ENCODE measurements around the gene ITGB4.

ITGB4 gene

DNA sequence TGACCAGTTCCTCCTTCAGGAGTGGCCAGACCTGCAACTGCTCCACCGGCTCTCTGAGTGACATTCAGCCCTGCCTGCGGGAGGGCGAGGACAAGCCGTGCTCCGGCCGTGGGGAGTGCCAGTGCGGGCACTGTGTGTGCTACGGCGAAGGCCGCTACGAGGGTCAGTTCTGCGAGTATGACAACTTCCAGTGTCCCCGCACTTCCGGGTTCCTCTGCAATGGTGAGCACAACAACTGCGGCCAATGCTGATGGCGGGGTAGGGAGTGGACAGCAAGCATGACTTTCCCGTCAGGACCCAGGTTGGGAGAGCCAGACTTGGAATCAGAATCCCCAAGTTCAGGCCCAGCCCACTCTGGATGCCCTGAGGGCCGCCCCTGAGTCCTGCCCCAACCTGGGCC is 12.2 kb downstream of the ITGB4 start:
- DNase-seq, result no peak

DNA sequence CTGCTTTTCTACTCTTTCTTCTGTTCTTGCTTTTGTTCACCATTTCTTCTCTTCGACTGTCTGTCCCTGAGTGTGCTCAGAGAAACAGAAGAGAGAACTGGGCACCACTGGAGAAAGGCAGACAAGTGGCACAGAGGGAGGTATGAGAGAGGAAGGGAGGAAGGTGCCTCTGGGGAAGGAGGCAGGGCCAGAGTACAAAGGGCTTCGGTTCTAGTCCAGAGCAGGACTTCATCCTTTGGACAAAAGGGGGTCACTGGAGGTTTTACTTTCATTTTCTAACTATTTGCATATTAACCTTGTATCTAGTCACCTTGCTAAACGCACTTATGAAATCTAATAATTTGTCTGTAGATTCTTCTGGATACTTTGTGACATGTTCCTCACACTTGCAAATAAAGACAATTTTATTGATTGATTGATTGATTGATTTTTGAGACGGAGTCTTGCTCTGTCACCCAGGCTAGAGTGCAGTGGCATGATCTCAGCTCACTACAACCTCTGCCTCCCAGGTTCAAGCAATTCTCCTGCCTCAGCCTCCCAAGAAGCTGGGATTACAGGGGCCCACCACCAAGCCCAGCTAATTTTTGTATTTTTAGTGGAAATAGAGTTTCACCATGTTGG is 13.5 kb downstream of the ITGB4 start:
- DNase-seq, result no peak

DNA sequence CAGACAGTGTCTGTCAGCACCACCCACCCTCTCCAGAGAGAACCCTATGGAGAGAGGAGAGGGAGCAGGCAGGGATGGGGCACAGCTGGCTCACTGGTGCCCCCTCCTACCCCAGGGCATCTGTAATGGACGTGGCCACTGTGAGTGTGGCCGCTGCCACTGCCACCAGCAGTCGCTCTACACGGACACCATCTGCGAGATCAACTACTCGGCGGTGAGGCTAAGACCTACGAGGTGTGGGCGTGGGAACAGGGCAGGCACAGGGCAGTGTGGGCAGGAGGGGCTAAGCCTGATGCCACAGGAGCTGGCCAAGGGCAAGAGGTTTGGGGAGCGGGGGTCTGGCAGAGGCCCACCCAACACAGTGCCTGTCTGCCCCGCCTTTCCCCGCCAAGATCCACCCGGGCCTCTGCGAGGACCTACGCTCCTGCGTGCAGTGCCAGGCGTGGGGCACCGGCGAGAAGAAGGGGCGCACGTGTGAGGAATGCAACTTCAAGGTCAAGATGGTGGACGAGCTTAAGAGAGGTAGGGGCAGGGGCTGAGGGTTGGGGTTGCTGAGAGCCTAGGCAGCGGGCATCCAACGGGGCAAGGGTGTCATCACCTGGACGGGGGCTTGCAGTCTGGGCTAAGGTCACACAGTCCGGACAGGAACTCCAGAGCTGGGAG is 15.0 kb downstream of the ITGB4 start:
- DNase-seq, result no peak

DNA sequence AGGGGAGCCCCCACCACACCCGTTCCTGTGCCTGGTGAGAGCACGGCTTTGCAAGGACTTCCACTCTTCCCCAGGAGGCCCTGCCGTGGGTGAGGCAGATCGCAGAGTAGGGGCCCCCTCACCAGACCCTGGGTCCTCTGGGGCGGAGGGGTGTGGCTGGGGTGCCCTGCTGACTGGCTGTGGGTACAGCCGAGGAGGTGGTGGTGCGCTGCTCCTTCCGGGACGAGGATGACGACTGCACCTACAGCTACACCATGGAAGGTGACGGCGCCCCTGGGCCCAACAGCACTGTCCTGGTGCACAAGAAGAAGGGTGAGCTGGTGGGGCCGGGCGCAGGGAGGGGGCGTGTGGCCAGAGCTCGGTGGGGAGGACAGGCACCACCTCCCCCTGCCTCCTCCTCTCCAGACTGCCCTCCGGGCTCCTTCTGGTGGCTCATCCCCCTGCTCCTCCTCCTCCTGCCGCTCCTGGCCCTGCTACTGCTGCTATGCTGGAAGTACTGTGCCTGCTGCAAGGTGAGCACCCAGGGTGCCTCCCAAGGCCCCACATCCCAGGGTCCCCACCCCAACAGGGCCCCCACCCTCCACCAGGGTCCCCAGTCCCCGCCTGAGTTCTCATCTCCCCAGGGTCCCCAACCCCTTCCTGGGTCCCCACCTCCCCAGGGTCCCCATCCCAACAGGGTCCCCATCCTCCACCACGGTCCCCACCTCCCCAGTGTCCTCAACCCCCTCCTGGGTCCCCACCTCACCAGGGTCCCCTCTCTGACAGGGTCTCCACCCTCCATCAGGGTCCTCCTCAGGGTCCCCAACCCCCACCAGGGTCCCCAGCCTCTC is 16.1 kb downstream of the ITGB4 start:
- DNase-seq, result no peak

DNA sequence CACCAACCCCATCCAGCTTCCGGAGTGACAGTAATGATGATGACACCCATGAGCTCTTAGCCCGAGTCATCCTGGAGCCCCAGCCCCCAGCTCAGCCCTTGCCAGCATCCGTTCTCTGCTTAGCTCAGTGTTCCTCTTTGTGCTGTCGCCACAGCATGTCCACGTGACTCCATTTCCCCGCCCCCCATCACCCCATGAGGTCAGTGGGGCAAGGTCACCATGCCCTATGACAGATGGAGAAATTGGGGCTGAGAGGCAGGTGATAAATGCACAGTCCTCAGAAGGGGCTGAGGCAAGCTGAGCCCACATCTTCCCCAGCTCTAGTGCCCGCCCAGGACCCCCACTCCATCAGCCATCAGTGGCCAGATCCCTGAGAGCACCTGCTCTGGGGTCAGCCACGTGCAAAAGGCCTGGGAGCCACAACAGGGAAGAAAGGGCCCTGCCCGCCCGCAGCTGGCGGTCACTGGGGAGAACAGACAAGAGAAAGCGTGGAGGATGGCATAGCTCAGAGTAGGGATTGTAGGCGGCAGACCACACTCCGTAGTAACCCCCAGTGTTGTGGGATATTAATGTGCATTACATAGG is 17.1 kb downstream of the ITGB4 start:
- peak; percentile 62 for DNase-seq

DNA sequence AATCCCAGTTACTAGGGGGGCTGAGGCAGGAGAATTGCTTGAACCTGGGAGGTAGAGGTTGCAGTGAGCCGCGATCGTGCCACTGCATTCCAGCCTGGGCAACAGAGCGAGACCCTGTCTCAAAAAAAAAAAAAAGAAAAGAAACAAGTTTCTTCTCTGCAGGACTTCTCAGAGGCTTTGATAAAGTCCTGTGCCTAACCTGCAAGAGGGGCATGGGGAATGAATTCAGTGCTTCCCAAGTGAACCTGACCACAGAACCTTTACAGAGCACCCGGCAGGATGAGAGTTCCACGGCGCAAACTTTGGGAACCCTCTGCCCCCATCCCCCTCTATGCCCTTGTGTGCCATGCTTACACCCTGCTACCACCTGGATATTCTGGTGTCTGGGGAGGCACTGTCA is 17.9 kb downstream of the ITGB4 start:
- DNase-seq, result no peak

DNA sequence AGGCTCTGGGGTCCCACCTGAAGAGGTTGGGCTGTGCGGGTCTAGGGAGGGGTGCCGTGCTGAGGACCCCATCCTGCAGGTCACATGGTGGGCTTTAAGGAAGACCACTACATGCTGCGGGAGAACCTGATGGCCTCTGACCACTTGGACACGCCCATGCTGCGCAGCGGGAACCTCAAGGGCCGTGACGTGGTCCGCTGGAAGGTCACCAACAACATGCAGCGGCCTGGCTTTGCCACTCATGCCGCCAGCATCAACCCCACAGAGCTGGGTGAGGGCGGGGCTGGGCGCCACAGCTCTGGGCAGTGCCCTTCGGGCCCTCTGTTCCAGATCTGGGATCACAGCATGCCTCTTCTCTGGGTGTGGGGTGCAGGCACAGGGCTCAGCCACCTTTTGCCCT is 18.5 kb downstream of the ITGB4 start:
- DNase-seq, result no peak

DNA sequence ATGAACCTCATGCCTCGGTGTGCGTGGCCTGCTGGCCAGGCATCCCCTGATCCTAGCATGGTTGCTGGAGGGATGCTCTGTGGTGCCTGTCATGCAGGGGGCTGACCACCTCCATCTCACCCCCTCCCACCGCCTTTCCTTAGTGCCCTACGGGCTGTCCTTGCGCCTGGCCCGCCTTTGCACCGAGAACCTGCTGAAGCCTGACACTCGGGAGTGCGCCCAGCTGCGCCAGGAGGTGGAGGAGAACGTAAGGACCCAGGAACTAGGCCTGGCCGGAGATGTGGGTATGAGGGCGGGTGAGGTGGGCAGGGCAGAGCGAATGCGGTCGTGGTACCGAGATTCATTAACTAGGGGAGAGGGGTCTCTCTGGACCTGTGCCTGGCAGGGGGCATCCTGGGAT is 19.0 kb downstream of the ITGB4 start:
- DNase-seq, result no peak

DNA sequence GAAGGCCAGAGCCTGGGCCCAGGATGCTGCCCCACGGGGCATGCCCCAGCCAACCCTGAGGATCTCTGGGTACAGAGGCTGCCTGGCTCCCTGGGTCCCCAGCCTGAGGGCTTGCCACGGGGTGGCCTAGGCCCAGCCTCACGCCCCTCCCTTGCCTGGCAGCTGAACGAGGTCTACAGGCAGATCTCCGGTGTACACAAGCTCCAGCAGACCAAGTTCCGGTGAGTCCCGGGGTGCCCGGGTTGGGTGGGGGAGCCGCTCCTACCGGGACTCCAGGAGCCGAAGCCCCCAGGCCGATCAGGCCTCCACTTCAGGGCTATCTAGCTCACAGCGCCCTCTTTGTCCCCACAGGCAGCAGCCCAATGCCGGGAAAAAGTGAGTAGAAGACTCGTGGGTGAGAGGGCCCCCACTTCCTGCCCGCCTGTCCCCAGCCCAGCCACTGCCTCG is 19.4 kb downstream of the ITGB4 start:
- DNase-seq, result no peak

DNA sequence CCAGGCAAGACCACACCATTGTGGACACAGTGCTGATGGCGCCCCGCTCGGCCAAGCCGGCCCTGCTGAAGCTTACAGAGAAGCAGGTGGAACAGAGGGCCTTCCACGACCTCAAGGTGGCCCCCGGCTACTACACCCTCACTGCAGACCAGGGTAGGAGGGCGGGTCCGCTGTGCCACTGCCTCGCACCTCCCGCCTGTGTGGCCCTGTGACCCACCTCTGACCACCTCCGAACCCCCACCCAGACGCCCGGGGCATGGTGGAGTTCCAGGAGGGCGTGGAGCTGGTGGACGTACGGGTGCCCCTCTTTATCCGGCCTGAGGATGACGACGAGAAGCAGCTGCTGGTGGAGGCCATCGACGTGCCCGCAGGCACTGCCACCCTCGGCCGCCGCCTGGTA is 21.1 kb downstream of the ITGB4 start:
- DNase-seq, result no peak

DNA sequence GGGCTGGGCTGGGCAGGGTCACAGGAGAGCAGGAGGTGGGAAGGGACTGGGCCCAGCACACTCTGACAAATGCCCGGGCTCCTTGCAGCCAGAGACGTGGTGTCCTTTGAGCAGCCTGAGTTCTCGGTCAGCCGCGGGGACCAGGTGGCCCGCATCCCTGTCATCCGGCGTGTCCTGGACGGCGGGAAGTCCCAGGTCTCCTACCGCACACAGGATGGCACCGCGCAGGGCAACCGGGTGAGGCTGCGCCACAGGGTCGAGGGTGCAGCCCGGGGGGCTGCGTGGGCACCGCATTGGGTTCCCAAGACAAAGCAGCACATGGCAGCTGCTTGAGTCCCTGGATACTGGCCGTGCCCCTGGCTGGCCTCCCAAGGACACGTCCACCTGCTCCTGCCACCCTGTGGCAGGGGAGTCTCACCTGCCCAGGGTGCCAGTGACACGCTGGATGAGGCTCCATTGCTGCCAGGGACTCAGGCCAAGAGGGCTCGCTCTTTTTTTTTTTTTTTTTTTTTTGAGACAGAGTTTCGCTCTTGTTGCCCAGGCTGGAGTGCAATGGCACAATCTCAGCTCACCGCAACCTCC is 22.5 kb downstream of the ITGB4 start:
- DNase-seq, result no peak

DNA sequence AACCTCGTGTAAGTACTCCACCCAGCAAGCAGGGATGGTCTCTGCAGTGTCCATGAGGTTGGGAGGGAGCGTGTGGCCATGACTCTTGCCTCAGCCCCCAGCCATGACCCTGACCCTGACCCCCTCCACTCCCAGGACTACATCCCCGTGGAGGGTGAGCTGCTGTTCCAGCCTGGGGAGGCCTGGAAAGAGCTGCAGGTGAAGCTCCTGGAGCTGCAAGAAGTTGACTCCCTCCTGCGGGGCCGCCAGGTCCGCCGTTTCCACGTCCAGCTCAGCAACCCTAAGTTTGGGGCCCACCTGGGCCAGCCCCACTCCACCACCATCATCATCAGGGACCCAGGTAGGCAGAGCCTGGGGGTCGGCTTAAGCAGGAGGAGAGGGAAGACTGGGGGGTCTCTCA is 27.4 kb downstream of the ITGB4 start:
- DNase-seq, result no peak

DNA sequence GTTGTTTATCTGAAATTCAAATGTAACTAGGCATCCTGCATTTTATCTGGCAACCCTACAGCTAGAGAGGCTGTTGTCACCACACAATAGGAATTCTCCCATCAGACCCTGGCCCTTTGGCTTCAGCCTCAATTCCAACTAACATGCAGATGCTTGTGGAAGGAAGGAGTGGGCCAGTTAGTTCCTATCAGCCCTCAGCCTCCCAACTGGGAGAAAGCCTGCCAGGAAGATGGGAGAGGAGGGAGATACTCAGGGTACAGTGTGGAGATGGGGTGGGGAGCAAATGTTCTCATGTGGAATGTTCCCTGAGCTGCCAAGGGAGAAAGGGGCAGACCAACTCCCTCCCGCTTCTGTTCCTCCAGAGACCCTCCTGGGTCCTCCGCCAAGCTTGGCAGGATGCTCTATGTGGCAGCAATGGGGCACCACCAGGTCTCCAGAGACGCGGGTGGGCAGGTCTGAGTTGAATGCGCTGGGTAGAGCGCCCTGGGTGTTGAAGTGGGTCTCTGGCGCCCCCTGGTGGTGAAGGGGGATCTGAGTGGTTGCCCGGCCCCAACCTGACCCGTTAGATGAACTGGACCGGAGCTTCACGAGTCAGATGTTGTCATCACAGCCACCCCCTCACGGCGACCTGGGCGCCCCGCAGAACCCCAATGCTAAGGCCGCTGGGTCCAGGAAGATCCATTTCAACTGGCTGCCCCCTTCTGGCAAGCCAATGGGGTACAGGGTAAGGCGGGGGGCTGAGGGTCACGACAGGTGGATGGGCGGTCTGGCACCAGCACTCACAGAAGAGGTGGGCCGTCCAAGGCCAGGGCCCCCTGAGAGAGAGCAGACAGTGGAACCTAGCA is 28.5 kb downstream of the ITGB4 start:
- peak; percentile 57 for DNase-seq

DNA sequence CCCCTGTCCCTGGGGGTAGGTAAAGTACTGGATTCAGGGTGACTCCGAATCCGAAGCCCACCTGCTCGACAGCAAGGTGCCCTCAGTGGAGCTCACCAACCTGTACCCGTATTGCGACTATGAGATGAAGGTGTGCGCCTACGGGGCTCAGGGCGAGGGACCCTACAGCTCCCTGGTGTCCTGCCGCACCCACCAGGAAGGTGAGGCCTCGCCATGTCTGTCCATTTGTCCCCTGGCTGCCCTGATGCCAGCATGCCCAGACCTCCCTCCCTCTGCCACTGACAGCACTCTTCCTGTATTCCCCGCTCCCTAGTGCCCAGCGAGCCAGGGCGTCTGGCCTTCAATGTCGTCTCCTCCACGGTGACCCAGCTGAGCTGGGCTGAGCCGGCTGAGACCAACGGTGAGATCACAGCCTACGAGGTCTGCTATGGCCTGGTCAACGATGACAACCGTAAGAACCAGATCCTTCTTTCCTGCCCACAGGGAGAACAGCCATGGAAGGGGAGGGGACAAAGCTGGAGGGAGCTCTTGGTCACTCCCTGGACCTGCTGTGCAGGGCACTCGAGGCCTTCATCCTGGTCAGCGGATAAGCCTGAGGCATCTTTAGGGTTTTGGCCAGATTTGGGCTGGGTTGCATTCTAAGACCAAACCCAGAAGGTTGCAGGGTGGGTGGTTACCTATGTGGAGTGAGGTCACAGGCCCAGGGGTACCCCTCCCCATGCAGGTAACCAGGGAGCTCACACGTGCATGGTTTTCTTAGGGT is 29.6 kb downstream of the ITGB4 start:
- no peak for DNase-seq

DNA sequence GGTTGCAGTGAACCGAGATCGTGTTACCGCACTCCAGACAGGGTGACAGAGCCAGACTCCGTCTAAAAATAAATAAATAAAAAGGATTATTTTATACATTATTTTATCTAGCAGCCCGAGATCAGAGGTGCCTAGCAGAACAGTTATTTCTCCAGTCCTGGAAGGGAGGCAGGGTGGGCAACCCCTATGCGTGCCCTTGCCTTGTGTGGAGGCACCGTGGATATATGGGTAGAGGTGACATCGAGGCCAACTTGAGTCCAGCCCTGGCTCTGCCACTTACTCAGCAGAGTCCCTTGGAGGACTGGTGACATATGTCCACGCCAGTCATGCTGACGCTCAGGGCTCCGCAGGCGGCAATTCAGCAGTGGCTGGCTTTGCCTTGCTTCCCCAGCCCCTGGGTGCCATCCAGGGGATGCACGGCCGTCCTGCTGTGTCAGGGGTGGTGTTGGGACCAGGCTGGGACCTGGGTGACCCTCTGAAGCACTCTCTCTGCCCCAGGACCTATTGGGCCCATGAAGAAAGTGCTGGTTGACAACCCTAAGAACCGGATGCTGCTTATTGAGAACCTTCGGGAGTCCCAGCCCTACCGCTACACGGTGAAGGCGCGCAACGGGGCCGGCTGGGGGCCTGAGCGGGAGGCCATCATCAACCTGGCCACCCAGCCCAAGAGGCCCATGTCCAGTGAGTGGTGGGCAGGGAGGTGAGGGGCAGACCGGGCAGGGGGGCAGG is 30.6 kb downstream of the ITGB4 start:
- DNase-seq, result no peak

DNA sequence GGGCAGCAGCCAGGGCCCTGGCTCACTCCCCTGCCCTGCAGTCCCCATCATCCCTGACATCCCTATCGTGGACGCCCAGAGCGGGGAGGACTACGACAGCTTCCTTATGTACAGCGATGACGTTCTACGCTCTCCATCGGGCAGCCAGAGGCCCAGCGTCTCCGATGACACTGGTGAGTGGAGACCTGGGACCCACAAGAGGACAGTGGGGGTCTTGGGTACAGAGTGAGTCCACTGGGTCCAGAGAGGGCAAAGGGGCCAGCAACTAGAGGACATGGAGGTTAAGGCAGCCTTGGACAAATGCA is 31.1 kb downstream of the ITGB4 start:
- no peak for DNase-seq

DNA sequence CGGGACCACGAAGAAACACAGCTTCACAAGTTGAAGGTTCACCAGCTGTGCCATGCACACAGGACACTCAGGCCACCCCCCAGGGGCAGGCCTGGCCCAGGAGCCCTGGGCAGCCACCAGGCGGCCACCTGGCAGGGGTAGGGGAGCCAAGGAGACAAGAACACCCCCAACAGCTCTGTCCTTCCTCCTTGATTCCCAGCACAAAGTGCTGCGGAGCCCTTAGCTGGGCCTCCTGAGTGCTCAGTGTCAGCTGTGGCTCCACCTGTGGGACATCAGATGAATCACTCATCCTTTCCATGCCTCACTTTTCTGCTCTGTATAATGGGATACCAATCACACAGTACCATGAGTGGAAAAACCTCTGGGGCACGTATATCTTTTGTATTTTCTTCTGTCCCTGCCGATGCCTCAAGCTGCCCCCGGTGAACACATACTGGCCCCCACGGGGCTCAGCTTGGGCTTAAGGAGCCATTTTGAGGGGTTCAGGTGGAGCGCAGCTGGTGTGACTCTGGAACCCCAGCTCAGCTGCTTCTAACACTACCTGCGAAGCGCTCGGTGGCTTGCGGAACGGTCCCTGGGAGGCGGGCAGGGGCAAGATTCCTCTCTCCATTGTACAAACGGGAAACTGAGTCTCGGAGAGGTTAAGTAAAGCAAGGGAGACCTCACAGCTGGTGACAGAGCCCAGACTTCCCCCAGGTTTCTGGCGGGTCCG is 31.7 kb downstream of the ITGB4 start:
- DNase-seq, result no peak

DNA sequence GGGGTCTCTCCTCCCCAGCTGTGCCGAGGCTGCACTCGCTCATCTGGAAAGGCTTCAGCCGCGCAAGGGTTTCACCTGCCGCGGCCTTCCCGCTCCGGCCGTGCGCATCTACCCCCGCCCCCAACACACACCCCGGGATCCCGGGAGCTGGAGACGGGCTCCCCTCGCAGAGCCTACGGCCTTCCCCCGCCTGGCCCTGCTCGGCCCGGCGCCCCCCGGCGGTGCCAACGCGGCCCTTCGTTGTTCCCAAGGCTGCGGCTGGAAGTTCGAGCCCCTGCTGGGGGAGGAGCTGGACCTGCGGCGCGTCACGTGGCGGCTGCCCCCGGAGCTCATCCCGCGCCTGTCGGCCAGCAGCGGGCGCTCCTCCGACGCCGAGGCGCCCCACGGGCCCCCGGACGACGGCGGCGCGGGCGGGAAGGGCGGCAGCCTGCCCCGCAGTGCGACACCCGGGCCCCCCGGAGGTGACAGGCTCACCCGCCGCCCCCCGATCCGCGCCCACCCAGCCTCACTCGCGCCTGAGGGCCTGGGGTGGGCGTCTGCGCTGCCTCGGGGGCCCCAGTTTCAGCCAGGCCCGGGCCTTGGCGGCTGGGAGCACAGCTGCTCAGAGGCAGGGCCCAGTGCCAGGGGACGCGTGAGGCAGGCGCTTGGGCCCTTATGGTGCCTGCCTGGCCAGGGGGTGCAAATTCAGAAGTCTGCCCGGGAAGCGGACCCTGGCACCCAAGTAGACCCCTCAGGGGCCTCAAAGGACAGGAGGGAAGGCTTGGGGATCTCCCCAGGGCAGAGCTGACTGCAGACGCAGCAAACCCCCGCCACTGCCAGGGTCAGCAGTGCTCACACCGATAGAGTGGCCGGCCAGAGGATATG is 32.5 kb downstream of the ITGB4 start:
- peak; percentile 79 for DNase-seq
